PC-9 (cell line): ENCODE measurements around the gene ATXN1.

Experiments used
- EZH2 ChIP-seq: fragments of 200-600 bp; sonication (generic); IDR thresholded peaks from 2 replicates; pipeline ENCODE4 v1.8.0; 2017; ENCODE audit warnings: antibody characterized with exemption, low read depth
- TF ChIP-seq, protein P1 (sequence below): fragments of 200-600 bp; sonication (generic); conservative IDR thresholded peaks from 2 replicates; pipeline ENCODE4 v1.6.1; 2017; ENCODE audit warnings: mixed run types, antibody characterized with exemption, mild to moderate bottlenecking, moderate library complexity

- TF ChIP-seq, protein P1, sequence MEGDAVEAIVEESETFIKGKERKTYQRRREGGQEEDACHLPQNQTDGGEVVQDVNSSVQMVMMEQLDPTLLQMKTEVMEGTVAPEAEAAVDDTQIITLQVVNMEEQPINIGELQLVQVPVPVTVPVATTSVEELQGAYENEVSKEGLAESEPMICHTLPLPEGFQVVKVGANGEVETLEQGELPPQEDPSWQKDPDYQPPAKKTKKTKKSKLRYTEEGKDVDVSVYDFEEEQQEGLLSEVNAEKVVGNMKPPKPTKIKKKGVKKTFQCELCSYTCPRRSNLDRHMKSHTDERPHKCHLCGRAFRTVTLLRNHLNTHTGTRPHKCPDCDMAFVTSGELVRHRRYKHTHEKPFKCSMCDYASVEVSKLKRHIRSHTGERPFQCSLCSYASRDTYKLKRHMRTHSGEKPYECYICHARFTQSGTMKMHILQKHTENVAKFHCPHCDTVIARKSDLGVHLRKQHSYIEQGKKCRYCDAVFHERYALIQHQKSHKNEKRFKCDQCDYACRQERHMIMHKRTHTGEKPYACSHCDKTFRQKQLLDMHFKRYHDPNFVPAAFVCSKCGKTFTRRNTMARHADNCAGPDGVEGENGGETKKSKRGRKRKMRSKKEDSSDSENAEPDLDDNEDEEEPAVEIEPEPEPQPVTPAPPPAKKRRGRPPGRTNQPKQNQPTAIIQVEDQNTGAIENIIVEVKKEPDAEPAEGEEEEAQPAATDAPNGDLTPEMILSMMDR, result no peak
- TF ChIP-seq EZH2, result no peak
These were observed 269.5 kb downstream of the ATXN1 start for GRCh38 chr6:16491666-16492313.
